Activated T-cell treated with anti-CD3 and anti-CD28 coated beads for 24 hours (primary cell): ENCODE measurements around the gene GPATCH1.
"Not testable (repeated sequence)": the region's sequence is repeated elsewhere in the genome, so short reads cannot be mapped to it uniquely, and the experiment has no call there.

Source experiments
- DNase-seq: peaks from one replicate; pipeline ENCODE4 v3.0.0-alpha.2; 2020; ENCODE audit warnings: low read depth

The GPATCH1 gene, protein sequence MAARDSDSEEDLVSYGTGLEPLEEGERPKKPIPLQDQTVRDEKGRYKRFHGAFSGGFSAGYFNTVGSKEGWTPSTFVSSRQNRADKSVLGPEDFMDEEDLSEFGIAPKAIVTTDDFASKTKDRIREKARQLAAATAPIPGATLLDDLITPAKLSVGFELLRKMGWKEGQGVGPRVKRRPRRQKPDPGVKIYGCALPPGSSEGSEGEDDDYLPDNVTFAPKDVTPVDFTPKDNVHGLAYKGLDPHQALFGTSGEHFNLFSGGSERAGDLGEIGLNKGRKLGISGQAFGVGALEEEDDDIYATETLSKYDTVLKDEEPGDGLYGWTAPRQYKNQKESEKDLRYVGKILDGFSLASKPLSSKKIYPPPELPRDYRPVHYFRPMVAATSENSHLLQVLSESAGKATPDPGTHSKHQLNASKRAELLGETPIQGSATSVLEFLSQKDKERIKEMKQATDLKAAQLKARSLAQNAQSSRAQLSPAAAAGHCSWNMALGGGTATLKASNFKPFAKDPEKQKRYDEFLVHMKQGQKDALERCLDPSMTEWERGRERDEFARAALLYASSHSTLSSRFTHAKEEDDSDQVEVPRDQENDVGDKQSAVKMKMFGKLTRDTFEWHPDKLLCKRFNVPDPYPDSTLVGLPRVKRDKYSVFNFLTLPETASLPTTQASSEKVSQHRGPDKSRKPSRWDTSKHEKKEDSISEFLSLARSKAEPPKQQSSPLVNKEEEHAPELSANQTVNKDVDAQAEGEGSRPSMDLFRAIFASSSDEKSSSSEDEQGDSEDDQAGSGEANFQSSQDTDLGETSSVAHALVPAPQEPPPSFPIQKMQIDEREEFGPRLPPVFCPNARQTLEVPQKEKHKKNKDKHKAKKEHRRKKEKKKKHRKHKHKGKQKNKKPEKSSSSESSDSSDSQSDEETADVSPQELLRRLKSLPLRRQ

DNA sequence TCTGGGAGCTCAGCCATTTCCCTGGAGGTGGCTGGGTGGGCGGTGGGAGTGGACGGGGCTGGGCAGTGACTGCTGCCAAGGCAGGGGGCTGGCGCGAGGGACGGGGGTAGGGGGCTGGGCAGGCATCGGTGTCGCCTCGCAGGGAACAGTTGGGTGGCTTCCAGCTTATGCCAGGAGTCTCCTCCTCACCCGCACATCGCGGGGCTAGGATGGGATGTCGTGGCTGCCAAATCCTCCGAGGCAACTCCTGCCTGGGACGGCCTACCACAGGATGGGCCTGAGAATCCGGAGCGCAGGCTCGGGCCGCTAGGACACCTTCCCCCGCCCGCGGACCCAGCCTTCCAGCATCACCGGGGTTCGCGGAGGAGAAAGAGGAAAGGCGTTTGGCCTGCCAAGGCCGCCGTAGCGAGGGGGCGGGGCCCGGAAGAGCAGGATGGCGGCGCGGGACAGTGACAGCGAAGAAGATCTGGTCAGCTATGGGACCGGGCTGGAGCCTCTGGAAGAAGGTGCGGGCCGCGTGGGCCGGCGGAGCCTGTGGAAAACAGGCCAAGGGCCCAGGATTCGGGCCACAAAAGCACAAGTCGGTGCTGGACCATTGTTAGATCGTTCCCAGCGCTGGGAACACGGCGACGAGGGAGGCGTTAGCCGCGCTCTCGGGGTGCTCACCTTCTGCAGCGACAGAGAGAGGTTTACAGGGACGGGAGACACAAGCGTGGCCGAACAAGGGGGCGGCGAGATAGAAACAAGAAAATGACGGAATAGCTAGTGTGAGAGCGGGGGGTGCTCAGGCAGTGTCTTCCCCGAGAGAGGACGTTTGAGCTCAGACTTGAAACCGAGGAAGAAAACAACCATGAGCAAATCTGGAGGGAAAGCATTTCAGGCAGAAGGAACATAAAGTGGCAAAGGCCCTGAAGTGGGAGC is at the start of gene GPATCH1:
Gene GPATCH1 (plus strand): TSS at position 421 of the 921 bp plus-strand sequence. CDS start 13 bp downstream, at position 434.
- peak; percentile 79 for DNase-seq

DNA sequence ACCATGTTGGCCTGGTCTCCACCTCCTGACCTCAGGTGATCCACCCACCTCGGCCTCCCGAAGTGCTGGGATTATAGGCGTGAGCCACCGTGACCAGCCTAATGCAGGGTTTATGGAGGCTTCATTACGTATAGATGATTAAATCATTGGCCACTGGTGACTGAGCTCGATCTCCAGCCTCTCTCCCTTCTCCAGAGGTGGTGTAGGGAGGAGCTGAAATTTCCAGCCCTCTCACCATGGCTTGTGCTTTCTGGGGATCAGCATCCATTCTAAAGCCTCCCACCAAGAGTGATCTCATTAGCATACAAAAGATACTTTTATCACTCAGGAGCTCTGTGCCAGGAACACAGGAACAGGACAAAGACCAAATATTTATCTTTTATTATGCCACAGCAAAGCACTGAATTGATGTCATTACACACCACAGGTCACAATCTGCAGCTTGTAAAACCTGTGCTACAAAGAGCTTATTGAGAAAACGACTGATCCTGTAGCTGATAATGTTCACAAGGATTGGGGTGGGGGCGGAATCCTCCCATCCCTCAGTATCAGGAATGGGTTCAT is 48.7 kb upstream of the GPATCH1 start:
- no peak for DNase-seq

DNA sequence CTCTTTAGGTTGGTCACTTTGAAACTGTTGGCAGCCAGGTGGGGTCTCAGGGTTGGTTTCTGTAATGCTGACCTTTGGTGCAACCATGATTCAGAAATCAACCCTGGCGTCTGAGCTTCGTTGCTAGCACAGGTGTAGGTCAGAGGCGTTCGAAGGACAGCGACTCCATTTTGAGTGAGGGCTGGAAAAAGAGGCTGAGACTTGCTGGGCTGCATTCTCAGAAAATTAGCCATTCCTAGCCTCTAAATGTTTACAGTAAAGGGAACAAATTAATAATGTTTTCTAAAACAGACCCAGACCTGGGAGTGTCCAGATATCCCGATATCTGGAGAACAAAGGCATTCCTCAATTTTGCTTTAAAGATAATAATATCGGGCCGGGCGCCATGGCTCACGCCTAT is 45.5 kb upstream of the GPATCH1 start:
- DNase-seq: no peak

DNA sequence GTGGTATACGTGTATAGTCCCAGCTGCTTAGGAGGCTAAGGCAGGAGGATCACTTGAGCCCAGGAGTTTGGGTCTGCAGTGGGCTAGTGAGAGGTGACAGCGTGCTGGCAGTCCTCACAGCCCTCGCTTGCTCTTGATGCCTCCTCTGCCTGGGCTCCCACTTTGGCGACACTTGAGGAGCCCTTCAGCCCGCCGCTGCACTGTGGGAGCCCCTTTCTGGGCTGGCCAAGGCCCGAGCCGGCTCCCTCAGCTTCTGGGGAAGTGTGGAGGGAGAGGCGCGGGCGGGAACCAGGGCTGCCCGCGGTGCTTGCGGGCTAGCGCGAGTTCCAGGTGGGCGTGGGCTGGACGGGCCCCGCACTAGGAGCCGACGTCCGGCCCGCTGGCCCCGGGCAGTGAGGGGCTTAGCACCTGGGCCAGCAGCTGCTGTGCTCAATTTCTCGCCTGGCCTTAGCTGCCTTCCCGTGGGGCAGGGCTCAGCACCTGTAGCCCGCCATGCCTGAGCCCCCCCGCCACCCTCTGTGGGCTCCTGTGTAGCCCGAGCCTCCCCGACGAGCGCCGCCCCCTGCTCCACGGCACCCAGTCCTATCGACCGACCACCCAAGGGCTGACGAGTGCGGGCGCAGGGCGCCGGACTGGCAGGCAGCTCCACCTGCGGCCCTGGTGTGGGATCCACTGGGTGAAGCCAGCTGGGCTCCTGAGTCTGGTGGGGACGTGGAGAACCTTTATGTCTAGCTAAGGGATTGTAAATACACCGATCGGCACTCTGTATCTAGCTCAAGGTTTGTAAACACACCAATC is 44.4 kb upstream of the GPATCH1 start:
- not testable (repeated sequence) for DNase-seq

DNA sequence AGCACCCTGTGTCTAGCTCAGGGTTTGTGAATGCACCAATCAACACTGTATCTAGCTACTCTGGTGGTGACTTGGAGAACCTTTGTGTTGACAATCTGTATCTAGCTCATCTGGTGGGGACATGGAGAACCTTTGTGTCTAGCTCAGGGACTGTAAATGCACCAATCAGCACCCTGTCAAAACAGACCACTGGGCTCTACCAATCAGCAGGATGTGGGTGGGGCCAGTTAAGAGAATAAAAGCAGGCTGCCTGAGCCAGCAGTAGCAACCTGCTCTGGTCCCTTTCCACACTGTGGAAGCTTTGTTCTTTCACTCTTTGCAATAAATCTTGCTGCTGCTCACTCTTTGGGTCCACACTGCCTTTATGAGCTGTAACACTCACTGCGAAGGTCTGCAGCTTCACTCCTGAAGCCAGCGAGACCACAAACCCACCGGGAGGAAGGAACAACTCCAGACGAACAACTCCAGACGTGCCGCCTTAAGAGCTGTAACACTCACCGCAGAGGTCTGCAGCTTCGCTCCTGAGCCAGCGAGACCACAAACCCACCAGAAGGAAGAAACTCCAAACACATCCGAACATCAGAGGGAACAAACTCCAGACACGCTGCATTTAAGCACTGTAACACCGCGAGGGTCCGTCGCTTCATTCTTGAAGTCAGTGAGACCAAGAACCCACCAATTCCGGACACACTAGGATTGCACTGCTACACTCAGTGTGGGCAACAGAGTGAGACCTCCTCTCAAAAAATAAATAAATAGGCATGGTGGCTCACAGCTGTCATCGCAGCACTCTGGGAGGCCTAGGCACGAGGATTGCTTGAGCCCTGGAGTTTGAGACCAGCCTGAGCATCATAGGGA is 43.6 kb upstream of the GPATCH1 start:
- DNase-seq: not testable (repeated sequence)

DNA sequence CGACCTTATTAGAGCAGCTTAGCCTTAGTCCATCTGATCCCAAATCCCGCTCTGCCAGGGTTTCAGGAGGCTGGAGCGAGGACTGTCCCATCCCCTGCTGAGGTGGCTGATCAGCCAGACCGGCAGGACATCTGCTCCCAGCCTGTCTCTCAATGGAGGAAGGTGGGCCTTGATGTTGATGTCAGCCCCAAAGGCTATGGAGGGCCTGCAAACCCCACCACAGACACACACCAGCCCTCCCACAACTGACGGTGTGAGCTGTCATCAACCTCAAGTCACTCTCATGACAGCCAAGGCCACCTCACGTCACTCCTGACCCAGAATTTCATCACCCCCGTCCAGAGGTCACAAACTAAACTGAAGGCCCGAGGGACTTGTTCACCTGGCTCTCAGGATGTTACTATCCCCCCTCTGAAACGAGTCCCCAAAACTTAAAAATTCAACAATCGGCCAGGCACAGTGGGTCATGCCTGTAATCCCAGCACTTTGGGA is 41.8 kb upstream of the GPATCH1 start:
- no peak for DNase-seq

DNA sequence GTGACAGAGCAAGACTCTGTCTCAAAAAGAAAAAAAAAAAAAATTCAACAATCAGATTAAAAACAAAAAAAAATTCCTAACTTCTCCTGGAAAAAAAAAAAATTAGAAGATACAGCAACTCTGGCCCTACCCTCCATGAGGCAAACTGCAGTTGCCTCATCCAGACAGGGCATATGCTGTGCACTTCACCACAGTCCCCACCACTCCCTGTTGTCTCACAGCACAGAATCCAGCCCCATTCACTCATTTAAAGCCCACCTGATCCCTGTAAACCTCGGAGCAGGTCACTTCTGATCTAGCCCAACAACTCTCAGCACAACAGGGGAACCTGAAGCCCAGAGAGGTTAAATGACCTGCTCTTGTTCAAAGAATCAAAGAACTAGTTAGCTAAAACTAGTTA is 41.2 kb upstream of the GPATCH1 start:
- DNase-seq: no peak

DNA sequence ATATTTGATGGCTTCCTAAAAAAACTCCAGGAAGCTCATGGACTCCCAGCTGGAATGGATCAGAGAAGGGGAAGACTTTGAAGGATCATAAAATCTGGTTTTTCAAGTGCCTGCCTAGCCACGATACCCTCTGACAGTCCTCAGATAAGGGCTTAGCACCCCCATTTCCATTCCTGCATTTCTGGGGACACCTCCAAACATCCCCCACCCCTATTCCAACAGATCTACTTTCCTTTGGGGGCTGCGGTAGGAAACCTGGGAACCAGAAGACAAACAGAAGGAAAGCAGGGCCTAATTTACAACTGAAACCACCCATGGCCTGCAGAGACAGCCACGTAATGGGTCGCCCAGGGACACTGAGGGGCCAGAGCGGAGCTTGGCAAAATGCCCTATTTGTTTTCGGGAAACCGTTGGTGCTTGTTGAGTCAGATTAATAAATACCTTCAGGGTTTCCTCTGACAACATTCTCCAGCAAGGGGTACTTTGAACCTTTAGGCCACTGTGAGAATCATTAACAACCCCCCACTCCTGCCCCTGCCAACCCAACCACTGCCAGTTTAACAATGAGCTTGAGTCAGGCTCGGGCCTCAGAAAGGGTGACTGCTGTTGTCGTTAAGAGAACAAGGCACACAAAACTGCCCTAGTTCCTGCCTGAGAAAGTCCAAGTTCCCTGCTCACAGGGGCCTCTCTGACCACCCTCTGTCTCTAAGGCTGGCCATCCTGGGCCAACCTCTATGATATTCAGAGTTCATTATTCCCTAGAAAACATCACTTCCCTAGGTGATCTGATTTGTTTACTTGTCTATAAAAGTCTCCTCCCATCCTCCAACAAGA is 39.8 kb upstream of the GPATCH1 start:
- no peak for DNase-seq

DNA sequence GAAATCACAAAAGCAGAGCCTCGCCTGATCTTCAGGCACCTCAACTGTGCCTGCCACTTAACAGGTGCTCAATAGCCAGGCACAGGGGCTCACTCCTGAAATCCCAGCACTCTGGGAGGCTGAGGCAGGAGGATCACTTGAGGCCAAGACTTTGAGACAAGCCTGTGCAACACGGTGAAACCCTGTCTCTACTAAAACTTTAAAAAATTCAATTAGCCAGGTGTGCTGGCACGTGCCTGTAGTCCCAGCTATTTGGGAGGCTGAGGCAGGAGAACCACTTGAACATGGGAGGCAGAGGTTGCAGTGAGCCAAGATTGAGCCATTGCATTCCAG is 39.2 kb upstream of the GPATCH1 start:
- DNase-seq: not testable (repeated sequence)

DNA sequence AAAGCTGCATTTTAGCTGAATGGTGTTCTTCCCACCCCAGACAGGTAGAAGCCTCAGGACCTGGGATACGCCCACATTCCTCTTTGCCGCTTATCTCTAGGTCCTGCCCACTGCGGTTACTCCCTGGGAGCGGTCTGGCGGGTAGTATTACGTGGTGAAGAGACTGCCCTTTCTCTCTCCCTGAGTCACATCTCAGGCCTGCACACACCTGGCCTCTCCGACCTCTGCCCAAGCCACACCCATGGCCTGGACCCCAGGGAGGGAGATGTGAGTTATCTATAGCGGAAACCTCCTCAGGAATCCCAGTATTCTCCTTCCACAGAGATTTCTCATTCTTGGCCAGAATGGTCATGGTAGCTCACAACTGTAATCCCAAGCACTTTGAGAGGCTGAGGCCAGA is 33.6 kb upstream of the GPATCH1 start:
- DNase-seq: no peak

DNA sequence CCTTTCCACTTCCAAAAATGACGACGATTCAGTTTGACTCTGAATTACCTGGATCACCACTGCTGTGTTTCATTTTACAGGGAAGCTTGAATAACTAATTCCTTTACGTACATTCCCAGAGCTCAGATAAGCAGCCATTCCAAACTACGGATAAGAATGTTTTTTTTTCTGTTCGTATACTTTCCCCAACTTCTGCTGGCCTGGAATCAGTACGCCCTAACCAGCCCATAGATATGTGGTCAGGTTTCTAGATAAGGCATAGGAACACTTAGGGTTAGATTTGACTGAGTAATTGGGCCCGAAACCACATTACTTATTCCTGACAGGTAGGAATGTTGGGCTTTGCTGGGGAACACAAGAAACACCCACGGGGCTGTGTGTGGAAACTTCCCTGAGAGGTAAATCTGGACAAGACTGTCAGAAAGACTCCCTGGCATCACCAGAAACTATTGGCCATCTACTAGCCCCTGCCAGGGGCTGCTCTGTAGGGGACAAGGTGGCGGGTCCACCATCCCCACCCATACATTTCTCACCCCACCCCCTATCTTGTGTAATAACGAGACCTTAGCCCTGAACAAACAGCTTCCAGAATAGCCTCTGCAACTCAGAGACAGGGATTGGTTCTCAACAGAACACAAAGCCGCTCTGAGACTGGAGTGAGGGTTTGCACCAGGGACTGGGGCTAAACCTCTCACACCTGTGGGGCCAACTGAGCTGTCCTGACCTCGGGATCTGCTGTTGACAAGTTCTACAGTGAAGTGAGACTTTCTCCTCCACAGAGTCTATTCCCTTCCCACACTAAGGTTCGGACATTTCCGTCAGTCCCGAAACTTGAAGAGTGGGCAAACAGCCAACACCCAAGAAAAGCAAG is 31.9 kb upstream of the GPATCH1 start:
- DNase-seq: no peak

DNA sequence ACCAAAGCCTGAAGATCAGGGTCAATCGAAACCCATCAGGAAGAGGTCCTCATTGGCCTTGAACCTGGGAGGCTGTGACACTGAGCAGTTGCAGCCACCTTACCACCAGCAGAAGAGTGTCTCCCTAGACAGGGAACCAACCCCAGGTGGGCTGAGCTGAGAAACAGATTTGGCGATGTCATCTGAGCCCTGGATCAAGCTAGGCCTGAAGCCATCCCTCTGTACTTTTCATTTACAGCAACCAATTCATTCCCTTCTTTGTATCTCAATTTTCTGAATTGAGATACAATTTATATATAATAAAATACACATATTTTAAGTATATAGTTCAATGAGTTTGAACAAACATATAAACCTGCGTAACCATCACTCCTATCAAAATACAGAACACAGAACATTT is 30.9 kb upstream of the GPATCH1 start:
- no peak for DNase-seq

DNA sequence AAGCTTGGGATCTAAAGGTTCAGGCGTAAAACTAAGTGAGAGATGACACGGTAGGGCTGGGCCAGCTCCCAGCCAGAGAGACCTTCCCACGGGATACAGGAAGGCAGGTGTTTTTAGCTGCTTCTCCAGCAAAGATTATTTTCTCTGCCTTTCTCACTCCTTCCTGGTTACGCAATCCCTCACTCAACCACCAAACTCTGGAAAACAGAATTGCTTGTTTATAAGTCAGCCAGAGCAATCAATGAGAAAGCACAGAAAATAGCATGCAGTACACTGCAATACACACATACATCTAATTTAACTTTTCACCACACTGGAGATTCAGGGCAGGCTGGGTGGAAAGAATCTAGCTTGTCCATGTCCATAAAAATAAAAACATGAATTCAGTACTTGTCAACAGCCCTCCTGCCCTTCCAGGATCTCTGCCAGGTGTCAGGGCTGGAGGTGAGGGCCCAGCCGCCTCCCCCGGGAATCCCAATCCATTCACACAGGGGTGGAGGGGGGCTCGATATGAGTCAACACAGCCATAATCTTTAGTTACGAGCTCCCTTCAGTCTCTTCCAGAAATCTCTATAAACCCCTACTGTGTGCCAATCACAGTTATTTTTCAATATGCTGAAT is 28.5 kb upstream of the GPATCH1 start:
- DNase-seq: no peak

DNA sequence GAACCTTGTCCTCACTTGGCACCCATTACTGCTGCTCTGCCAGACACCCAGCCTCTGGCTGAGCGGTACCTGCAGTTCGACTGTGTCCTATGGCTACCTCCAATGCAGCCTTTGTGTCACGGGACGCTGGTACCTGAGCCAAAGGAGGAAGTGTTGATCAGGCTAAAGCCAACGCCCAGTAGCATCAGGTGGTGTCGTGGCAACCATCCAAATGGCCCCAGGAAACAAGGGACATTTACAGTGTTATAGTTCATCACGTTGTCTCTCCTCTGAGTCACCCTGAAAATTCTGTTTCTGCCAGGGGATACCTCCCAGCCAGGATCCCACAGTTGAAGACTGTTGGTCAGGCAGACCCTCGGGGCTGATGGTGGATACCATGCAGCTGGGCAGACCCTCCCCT is 26.4 kb upstream of the GPATCH1 start:
- no peak for DNase-seq

DNA sequence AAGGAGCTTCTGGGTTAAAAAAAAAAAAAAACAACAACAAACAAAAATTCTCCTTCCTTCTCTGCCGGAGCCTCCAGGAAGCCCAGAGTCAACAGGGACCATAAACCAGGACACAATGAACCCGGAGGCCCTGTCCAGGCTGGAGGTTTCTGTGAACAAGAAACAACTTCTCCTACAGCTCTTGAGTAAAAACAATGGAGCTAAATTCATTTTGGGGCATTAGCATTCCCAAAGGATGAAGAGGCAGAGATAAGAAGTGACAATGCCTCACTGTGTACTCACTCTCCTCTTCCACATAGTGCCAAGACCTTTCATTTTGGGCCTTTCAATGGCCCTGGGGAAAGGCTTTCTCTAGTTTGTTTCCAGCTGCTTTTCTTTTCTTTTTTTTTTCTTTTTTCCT is 25.3 kb upstream of the GPATCH1 start:
- no peak for DNase-seq

DNA sequence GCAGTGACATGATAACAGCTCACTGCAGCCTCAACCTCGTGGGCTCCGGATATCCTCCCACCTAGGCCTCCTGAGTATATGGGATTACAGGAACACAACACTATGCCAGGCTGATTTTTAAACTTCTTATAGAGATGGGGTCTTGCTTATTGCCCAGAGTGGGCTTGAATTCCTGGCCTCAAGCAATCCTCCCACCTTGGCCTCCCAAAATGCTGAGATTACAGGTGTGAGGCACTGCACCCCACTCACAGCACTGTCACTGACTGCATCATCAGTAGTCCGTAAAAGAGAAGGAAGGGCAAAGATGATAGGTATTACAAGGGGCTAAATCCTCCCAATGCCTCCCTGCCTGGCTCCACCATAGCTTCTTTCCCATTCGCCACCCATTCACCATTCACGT is 20.4 kb upstream of the GPATCH1 start:
- DNase-seq: no peak

DNA sequence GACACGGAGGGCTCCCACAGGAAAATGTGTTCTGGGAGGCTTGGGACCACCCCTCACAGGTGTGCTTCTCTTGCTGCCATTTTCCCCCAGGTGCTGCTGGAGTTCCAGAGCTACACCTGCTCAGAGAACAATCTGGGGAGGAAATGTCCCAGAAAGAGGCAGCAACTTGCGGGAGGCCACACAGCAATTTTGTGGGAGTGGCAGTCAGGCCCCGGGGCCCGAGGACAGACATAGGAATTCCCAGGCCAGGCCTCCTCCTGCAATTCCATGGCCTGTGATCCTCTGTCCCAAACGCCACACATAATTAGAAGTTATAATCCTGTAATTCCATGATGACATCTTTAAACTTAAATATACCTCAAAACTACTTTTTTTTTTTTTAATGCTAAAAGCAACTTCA is 18.1 kb upstream of the GPATCH1 start:
- no peak for DNase-seq
